ENCODE measurements around the gene SAMD4B. TPM values are rescaled to one million over a fixed set of nuclear protein-coding genes. Genes with fewer than 3 reads are reported as not detected.

The SAMD4B gene
- total and polyA plus RNA-seq, 9 of the 15 experiments (the other 6 are each of a cell fraction or from before 2014, with no cell fraction given), result 3.4 to 90.5 (median 38.0) TPM

- TF ChIP-seq COPS2 (conservative IDR thresholded peaks at IDR 0.05) (no peak), CBFA2T3 (IDR thresholded peaks at IDR 0.05) (peak; percentile 97), FOXP4 (CRISPR knock-in tag; IDR thresholded peaks at IDR 0.05; ENCODE audit: borderline replicate concordance) (no peak), SNAPC5 (CRISPR knock-in tag; IDR thresholded peaks at IDR 0.05) (no peak), ZFP36 (IDR thresholded peaks at IDR 0.05; ENCODE audit: low read depth, low read length, partially characterized antibody) (peak; percentile 17), TRIM24 (IDR thresholded peaks at IDR 0.05) (0 out of 4 replicates have a peak, but pooled peaks have one; percentile 15 to 61), ZNF740 (CRISPR knock-in tag; IDR thresholded peaks at IDR 0.05) (no peak), ZNF740 (tag; IDR thresholded peaks at IDR 0.05) (no peak), MTA2 (IDR thresholded peaks at IDR 0.05; ENCODE audit: low read depth) (peak; percentile 88), ZNF766 (CRISPR knock-in tag; conservative IDR thresholded peaks at IDR 0.05) (peak; percentile 84), CC2D1A (IDR thresholded peaks at IDR 0.05) (no peak; the same call in 1 of the 2 replicates), XRCC3 (IDR thresholded peaks at IDR 0.05) (no peak), THRAP3 (IDR thresholded peaks at IDR 0.05; ENCODE audit: borderline replicate concordance) (no peak), ZNF324 (CRISPR knock-in tag; IDR thresholded peaks at IDR 0.05) (no peak), CBX8 (IDR thresholded peaks at IDR 0.05; ENCODE audit: borderline replicate concordance, extremely low read depth, low read depth, low read length, poor library complexity, severe bottlenecking) (no peak), ELF4 (CRISPR knock-in tag; IDR thresholded peaks at IDR 0.05) (0 out of 2 replicates have a peak, but pooled peaks have one; percentile 58), CAMTA2 (CRISPR knock-in tag; conservative IDR thresholded peaks at IDR 0.05) (no peak), ZNF174 (CRISPR knock-in tag; IDR thresholded peaks at IDR 0.05) (no peak), ZNF282 (CRISPR knock-in tag; IDR thresholded peaks at IDR 0.05) (no peak), USF1 (CRISPR knock-in tag; IDR thresholded peaks at IDR 0.05) (no peak), TAF15 (IDR thresholded peaks at IDR 0.05; ENCODE audit: low read depth, low read length) (no peak), ELK3 (CRISPR knock-in tag; IDR thresholded peaks at IDR 0.05) (no peak), CREB3 (tag; conservative IDR thresholded peaks at IDR 0.05; ENCODE audit: low read depth) (no peak; the same call in 1 of the 2 replicates), ELF1 (tag; IDR thresholded peaks at IDR 0.05) (no peak)
Measured at GRCh38 chr19:39381910-39382611, 39.8 kb downstream of the SAMD4B start (continued).

All from K562 (cell line).